ENCODE results near the gene TBC1D9B. TPM values are rescaled to one million over a fixed set of nuclear protein-coding genes. Genes with fewer than 3 reads are reported as not detected.
A peak's percentile ranks its signal among the peaks of the same experiment; 100 is the strongest.

Gene TBC1D9B
- total and polyA plus RNA-seq, 2 of the 13 experiments (the other 11 are each of a cell fraction or from before 2014, with no cell fraction given): 35.0 to 50.0 TPM

DNA sequence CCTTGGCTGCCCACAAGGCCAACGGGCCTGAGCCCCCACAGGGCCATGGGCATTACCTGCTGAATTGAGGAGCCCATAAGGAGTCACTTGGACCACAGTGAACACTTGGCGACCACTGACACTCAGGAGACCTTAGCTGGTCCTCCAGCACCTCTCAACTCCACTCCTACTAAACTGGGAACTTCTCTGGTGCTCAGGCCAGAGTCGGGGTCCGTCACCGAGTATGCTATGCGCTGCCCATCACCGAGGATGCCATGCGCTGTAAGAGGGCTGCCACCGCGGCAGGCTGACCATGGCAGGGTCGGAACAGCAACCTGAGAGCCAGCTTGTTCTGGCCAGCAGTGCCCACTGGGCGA lies 87.6 kb downstream of the TBC1D9B start (continued):
- TF ChIP-seq, protein P1, sequence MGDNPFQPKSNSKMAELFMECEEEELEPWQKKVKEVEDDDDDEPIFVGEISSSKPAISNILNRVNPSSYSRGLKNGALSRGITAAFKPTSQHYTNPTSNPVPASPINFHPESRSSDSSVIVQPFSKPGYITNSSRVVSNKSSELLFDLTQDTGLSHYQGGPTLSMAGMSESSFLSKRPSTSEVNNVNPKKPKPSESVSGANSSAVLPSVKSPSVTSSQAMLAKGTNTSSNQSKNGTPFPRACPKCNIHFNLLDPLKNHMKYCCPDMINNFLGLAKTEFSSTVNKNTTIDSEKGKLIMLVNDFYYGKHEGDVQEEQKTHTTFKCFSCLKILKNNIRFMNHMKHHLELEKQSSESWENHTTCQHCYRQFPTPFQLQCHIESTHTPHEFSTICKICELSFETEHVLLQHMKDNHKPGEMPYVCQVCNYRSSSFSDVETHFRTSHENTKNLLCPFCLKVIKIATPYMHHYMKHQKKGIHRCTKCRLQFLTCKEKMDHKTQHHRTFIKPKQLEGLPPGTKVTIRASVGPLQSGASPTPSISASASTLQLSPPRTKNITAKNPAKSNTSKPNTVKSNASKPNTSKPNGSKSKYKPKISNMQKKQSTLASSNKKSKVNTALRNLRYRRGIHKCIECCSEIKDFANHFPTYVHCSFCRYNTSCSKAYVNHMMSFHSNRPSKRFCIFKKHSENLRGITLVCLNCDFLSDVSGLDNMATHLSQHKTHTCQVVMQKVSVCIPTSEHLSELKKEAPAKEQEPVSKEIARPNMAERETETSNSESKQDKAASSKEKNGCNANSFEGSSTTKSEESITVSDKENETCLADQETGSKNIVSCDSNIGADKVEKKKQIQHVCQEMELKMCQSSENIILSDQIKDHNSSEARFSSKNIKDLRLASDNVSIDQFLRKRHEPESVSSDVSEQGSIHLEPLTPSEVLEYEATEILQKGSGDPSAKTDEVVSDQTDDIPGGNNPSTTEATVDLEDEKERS (CRISPR knock-in tag; IDR thresholded peaks at IDR 0.05): no peak
- TF ChIP-seq ZNF136 (CRISPR knock-in tag; IDR thresholded peaks at IDR 0.05; ENCODE audit: low read depth) (0 out of 2 replicates have a peak, but pooled peaks have one; percentile 8), RARA (CRISPR knock-in tag; IDR thresholded peaks at IDR 0.05) (no peak), ZNF850 (CRISPR knock-in tag; conservative IDR thresholded peaks at IDR 0.05) (0 out of 2 replicates have a peak, but pooled peaks have one; percentile 14), EP300 (IDR thresholded peaks at IDR 0.05; ENCODE audit: low read depth in 2 of 2, low read length in 2 of 2) (no peak), EP300 (CRISPR knock-in tag; IDR thresholded peaks at IDR 0.05; ENCODE audit: borderline replicate concordance) (no peak), CREM (IDR thresholded peaks at IDR 0.05) (no peak), CREM (CRISPR knock-in tag; IDR thresholded peaks at IDR 0.05) (no peak), RARG (CRISPR knock-in tag; IDR thresholded peaks at IDR 0.05; ENCODE audit: low read depth) (no peak), ZNF124 (CRISPR knock-in tag; IDR thresholded peaks at IDR 0.05) (no peak), CBX5 (CRISPR knock-in tag; IDR thresholded peaks at IDR 0.05; ENCODE audit: borderline replicate concordance) (0 out of 2 replicates have a peak, but pooled peaks have one; percentile 17), ZNF335 (CRISPR knock-in tag; IDR thresholded peaks at IDR 0.05) (no peak), ZNF589 (CRISPR knock-in tag; conservative IDR thresholded peaks at IDR 0.05) (no peak), MIER3 (CRISPR knock-in tag; IDR thresholded peaks at IDR 0.05; ENCODE audit: borderline replicate concordance) (no peak), ZBTB7B (CRISPR knock-in tag; IDR thresholded peaks at IDR 0.05) (no peak), ZNF619 (CRISPR knock-in tag; IDR thresholded peaks at IDR 0.05) (no peak), ZNF768 (CRISPR knock-in tag; IDR thresholded peaks at IDR 0.05) (no peak), NFYB (CRISPR knock-in tag; IDR thresholded peaks at IDR 0.05) (no peak), KLF12 (CRISPR knock-in tag; IDR thresholded peaks at IDR 0.05; ENCODE audit: borderline replicate concordance) (no peak), YY1 (IDR thresholded peaks at IDR 0.05; ENCODE audit: insufficient read depth, insufficient replicate concordance, low read depth, low read length) (no peak), HNRNPL (IDR thresholded peaks at IDR 0.05; ENCODE audit: low read depth, low read length) (peak; percentile 84), ZNF33B (CRISPR knock-in tag; IDR thresholded peaks at IDR 0.05) (0 out of 2 replicates have a peak, but pooled peaks have one; percentile 22)
- TF ChIP-seq, protein P2, sequence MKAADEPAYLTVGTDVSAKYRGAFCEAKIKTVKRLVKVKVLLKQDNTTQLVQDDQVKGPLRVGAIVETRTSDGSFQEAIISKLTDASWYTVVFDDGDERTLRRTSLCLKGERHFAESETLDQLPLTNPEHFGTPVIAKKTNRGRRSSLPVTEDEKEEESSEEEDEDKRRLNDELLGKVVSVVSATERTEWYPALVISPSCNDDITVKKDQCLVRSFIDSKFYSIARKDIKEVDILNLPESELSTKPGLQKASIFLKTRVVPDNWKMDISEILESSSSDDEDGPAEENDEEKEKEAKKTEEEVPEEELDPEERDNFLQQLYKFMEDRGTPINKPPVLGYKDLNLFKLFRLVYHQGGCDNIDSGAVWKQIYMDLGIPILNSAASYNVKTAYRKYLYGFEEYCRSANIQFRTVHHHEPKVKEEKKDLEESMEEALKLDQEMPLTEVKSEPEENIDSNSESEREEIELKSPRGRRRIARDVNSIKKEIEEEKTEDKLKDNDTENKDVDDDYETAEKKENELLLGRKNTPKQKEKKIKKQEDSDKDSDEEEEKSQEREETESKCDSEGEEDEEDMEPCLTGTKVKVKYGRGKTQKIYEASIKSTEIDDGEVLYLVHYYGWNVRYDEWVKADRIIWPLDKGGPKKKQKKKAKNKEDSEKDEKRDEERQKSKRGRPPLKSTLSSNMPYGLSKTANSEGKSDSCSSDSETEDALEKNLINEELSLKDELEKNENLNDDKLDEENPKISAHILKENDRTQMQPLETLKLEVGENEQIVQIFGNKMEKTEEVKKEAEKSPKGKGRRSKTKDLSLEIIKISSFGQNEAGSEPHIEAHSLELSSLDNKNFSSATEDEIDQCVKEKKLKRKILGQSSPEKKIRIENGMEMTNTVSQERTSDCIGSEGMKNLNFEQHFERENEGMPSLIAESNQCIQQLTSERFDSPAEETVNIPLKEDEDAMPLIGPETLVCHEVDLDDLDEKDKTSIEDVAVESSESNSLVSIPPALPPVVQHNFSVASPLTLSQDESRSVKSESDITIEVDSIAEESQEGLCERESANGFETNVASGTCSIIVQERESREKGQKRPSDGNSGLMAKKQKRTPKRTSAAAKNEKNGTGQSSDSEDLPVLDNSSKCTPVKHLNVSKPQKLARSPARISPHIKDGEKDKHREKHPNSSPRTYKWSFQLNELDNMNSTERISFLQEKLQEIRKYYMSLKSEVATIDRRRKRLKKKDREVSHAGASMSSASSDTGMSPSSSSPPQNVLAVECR (CRISPR knock-in tag; IDR thresholded peaks at IDR 0.05; ENCODE audit: borderline replicate concordance): no peak
- TF ChIP-seq, protein P3, sequence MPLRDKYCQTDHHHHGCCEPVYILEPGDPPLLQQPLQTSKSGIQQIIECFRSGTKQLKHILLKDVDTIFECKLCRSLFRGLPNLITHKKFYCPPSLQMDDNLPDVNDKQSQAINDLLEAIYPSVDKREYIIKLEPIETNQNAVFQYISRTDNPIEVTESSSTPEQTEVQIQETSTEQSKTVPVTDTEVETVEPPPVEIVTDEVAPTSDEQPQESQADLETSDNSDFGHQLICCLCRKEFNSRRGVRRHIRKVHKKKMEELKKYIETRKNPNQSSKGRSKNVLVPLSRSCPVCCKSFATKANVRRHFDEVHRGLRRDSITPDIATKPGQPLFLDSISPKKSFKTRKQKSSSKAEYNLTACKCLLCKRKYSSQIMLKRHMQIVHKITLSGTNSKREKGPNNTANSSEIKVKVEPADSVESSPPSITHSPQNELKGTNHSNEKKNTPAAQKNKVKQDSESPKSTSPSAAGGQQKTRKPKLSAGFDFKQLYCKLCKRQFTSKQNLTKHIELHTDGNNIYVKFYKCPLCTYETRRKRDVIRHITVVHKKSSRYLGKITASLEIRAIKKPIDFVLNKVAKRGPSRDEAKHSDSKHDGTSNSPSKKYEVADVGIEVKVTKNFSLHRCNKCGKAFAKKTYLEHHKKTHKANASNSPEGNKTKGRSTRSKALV (CRISPR knock-in tag; IDR thresholded peaks at IDR 0.05): no peak

Data from HepG2 (cell line).